C4-2B (cell line): ENCODE results near the gene RELN.

Source experiments
- CTCF ChIP-seq: fragments of 450-650 bp; conservative IDR thresholded peaks from 2 replicates; pipeline ENCODE4 v1.5.1; 2017; ENCODE audit warnings: mild to moderate bottlenecking
- ZFX ChIP-seq: fragments of 450-650 bp; IDR thresholded peaks from 2 replicates; pipeline ENCODE4 v1.6.1; 2017

GRCh38 chr7:103915680-103916357, 73.6 kb downstream of the RELN start:
- TF ChIP-seq CTCF = no peak
- no peak for TF ChIP-seq ZFX
